Thoracic aorta (tissue), 2 donors: ENCODE data around the gene TNS3. TPM values are rescaled to one million over a fixed set of nuclear protein-coding genes. Genes with fewer than 3 reads are reported as not detected.

Experiments
- ATAC-seq: fragments of 150-250 bp; one replicate; pipeline ENCODE4 v1.8.0; 2017; ENCODE audit warnings: low read depth; ENCODE audit not compliant: insufficient number of reproducible peaks, low FRiP score
- DNase-seq: peaks from one replicate; pipeline ENCODE4 v3.0.0-alpha.2; 2020; ENCODE audit warnings: low spot score
- H3K27ac ChIP-seq, 2 donors: fragments of 200-600 bp; sonication (generic); 1 replicate in 1 of 2; 2 replicates in 1 of 2; pipeline ENCODE4 v1.5.1; 2016; ENCODE audit warnings: mild to moderate bottlenecking in 2 of 2, moderate library complexity in 2 of 2
- H3K27me3 ChIP-seq: fragments of 200-600 bp; sonication (generic); replicated peaks from 2 replicates; pipeline ENCODE4 v1.6.0; 2016; ENCODE audit warnings: mild to moderate bottlenecking; ENCODE audit not compliant: insufficient read depth
- H3K36me3 ChIP-seq: fragments of 200-600 bp; sonication (generic); one replicate; pipeline ENCODE4 v1.5.1; 2016
- H3K4me1 ChIP-seq, 2 donors: fragments of 200-600 bp; sonication (generic); 1 replicate in 1 of 2; 2 replicates in 1 of 2; pipeline versions ENCODE4 v1.5.1 to v1.6.0; 2016; ENCODE audit warnings: low read depth in 2 of 2, mild to moderate bottlenecking in 1 of 2; ENCODE audit not compliant: control insufficient read depth in 1 of 2
- H3K4me3 ChIP-seq: fragments of 200-600 bp; sonication (generic); 2 replicates; pipeline ENCODE4 v1.5.1; 2016; ENCODE audit warnings: mild to moderate bottlenecking
- H3K9me3 ChIP-seq: fragments of 200-600 bp; sonication (generic); 2 replicates; pipeline ENCODE4 v1.5.1; 2016
- total RNA-seq, 2 donors: library from RNA; depleted of rRNA; stranded (reverse); fragments of >200 nt; gene quantifications; one replicate each; pipeline versions ENCODE4 v1.1.0 to v1.2.3, GENCODE V29; 2016
- TF ChIP-seq, protein P1 (sequence below): fragments of 200-600 bp; sonication (generic); IDR thresholded peaks from one replicate; pipeline ENCODE4 v1.5.1; 2019; ENCODE audit warnings: antibody characterized with exemption

The TNS3 gene
- total RNA-seq, 2 donors from 2014 or later: 138 to 151 TPM

DNA sequence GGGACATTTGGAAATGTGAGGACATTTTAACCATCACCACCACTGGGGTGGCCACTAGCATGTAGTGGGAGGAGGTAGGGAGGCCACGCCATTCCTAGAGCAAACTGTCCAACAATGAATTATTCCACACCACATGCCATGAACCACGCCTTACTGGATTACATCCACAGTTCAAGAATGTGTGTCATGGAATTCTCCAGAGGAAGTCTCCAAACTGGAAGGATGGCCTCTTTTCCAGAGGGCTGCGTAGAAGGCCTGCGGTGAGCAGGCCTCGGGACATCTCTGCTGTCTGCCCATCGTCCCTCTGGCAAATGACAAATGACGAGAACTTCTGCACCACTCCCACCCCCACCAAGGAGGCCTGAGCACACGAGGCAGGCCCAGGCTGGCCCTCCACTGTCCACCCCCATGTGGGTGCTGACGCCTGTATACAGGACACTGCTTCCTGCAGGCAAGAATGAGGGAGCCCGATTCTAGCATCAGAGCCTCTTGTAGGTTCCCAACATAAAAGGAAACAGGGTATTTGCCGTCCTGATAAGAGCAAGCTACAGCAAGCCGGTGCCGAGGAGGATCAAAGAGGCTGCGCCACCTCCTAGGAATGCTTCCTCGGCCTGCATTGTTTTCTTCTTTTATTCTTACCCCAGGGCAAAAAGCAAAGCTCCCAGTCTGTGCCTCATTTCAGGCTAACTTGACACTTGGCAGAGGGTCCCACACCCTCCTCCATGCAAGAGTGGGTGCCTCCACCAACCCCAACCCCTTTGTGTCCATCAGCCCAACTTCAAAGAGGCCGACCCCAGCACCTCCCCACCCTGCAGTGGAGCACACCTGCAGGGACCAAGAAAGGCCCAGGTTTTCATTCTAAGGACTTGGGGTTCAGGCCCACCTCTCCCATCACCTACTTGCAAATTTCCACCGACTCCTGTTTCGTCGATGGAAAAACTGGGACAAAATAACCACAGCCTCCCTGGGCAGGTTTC lies 23.9 kb downstream of the TNS3 start:
- ATAC-seq: no peak
- Histone ChIP-seq H3K36me3 (no peaks in the 10 kb centered on the region), H3K4me1 (peaks cover 13 to 35% of the 10 kb centered on the region in 2 donors), H3K4me3 (no peak overlapping the region), H3K27me3 (no peaks in the 10 kb centered on the region), H3K27ac (peak overlapping the region in 1 of 2 donors; percentile 45), H3K9me3 (no peaks in the 10 kb centered on the region)
- TF ChIP-seq, protein P1, sequence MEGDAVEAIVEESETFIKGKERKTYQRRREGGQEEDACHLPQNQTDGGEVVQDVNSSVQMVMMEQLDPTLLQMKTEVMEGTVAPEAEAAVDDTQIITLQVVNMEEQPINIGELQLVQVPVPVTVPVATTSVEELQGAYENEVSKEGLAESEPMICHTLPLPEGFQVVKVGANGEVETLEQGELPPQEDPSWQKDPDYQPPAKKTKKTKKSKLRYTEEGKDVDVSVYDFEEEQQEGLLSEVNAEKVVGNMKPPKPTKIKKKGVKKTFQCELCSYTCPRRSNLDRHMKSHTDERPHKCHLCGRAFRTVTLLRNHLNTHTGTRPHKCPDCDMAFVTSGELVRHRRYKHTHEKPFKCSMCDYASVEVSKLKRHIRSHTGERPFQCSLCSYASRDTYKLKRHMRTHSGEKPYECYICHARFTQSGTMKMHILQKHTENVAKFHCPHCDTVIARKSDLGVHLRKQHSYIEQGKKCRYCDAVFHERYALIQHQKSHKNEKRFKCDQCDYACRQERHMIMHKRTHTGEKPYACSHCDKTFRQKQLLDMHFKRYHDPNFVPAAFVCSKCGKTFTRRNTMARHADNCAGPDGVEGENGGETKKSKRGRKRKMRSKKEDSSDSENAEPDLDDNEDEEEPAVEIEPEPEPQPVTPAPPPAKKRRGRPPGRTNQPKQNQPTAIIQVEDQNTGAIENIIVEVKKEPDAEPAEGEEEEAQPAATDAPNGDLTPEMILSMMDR: no peak
- DNase-seq: no peak

DNA sequence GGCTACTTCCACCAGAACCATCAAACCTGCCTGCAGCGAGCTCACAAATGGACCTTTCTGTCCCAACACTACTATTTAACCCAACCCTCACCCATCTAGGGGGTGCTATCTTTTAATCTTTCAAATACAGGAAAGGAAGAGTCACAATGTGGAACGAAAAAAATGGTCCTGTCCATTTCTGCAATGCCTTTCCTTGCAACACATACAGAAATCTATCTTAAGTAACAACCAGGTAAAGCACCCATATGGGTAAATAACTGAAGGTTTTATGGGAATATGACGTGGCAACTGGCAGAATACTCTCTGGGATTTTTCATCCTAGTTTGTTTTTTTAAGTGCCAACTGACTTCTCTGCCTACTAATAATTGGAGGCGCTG lies 24.6 kb downstream of the TNS3 start:
- TF ChIP-seq, protein P1: no peak
- Histone ChIP-seq H3K4me1 (peaks cover 19 to 38% of the 10 kb centered on the region in 2 donors), H3K9me3 (no peaks in the 10 kb centered on the region), H3K36me3 (no peaks in the 10 kb centered on the region), H3K27ac (no peak overlapping the region), H3K4me3 (no peak overlapping the region), H3K27me3 (no peaks in the 10 kb centered on the region)
- DNase-seq (no peak), ATAC-seq (no peak)

DNA sequence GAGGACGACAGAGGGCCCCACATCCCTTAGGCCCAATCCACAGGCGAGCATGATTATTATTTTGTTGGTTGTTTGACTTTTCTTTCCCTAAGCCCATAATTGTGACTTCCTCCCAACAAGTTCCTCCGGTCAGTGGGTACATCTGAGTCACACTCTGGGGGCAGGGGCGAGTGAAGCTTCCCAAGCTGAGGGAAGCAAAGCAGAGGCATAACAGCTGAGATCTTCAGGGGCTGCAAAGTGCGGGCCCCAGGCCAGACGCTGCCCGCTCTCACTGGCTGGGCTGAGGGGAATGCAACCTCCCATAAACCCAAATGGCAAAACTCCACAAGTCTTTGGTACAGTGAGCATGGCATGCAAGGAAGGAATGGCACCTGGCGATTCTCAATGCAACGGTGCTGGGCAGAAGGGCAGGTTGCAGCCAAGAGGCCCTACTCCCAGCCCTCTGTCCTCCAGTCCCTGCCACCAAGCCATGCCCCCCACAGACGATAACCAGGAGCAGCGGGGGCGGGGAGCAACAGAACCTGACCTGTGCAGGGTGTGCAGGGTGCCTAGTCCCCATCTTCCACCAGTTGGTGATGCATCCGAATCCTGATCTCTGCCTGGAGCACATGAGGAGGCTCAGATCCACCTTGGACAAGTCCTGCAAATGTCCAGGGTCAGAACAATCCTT lies 25.3 kb downstream of the TNS3 start:
- H3K36me3 ChIP-seq: no peaks in the 10 kb centered on the region
- no peak overlapping the region for H3K4me3 ChIP-seq
- H3K4me1 ChIP-seq: peaks cover 25 to 44% of the 10 kb centered on the region in 2 donors
- H3K9me3 ChIP-seq: no peaks in the 10 kb centered on the region
- DNase-seq (no peak), ATAC-seq (no peak)
- H3K27ac ChIP-seq: no peak overlapping the region
- TF ChIP-seq, protein P1: no peak
- H3K27me3 ChIP-seq: no peaks in the 10 kb centered on the region

DNA sequence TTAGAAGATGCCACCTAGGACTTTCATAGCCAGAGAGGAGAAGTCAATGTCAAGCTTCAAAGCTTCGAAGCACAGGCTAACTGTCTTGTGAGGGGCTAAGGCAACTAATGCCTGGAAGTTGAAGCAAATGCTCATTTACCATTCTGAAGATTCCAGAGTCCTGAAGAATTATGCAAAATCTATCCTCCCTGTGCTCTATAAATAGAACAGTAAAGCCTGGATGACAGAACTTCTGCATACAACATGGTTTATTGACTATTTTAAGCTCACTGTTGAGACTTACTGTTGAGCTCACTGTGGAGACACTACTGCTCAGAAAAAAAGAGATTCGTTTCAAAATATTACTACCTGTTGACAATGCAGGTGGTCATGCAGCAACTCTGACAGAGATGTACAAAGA lies 28.6 kb downstream of the TNS3 start:
- Histone ChIP-seq H3K4me1 (peaks cover 30 to 55% of the 10 kb centered on the region in 2 donors), H3K36me3 (no peaks in the 10 kb centered on the region), H3K27me3 (no peaks in the 10 kb centered on the region), H3K4me3 (no peak overlapping the region), H3K27ac (no peak overlapping the region), H3K9me3 (no peaks in the 10 kb centered on the region)
- TF ChIP-seq, protein P1: no peak
- no peak for DNase-seq
- no peak for ATAC-seq

DNA sequence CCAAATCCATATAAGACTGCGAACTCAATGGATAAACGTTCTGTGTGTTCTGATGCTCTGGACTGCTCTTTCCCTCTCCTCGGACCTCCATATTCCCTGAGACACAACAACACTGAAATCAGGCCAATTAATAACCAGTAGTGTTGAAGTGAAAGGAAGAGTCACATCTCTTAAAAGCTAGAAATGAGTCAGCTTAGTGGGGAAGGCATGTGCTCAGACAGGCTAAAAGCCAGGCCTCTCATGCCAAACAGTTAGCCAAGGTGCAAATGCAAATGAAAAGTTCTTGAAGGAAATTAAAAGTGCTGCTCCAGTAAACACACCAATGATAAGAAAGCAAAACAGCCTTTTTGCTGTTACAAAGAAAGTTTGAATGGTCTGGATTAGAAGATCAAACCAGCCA lies 29.3 kb downstream of the TNS3 start:
- TF ChIP-seq, protein P1: no peak
- Histone ChIP-seq H3K9me3 (no peaks in the 10 kb centered on the region), H3K27me3 (no peaks in the 10 kb centered on the region), H3K4me1 (peaks cover 24 to 48% of the 10 kb centered on the region in 2 donors), H3K4me3 (no peak overlapping the region), H3K27ac (no peak overlapping the region), H3K36me3 (no peaks in the 10 kb centered on the region)
- DNase-seq (no peak), ATAC-seq (peak; percentile 38)
